ENCODE data around the gene SIVA1. TPM values are rescaled to one million over a fixed set of nuclear protein-coding genes. Genes with fewer than 3 reads are reported as not detected.

The SIVA1 gene
- total and polyA plus RNA-seq, 4 donors: 67.4 to 115 (median 99.6) TPM

GRCh38 chr14:104717137-104717536 is 35.8 kb upstream of the SIVA1 start (continued):
- TF ChIP-seq RXRA (IDR thresholded peaks at IDR 0.05): no peak
- no peak for TF ChIP-seq HNF4A (conservative IDR thresholded peaks at IDR 0.05)
- no peak for TF ChIP-seq MAX (IDR thresholded peaks at IDR 0.05)
- TF ChIP-seq, protein P1, sequence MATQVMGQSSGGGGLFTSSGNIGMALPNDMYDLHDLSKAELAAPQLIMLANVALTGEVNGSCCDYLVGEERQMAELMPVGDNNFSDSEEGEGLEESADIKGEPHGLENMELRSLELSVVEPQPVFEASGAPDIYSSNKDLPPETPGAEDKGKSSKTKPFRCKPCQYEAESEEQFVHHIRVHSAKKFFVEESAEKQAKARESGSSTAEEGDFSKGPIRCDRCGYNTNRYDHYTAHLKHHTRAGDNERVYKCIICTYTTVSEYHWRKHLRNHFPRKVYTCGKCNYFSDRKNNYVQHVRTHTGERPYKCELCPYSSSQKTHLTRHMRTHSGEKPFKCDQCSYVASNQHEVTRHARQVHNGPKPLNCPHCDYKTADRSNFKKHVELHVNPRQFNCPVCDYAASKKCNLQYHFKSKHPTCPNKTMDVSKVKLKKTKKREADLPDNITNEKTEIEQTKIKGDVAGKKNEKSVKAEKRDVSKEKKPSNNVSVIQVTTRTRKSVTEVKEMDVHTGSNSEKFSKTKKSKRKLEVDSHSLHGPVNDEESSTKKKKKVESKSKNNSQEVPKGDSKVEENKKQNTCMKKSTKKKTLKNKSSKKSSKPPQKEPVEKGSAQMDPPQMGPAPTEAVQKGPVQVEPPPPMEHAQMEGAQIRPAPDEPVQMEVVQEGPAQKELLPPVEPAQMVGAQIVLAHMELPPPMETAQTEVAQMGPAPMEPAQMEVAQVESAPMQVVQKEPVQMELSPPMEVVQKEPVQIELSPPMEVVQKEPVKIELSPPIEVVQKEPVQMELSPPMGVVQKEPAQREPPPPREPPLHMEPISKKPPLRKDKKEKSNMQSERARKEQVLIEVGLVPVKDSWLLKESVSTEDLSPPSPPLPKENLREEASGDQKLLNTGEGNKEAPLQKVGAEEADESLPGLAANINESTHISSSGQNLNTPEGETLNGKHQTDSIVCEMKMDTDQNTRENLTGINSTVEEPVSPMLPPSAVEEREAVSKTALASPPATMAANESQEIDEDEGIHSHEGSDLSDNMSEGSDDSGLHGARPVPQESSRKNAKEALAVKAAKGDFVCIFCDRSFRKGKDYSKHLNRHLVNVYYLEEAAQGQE (IDR thresholded peaks at IDR 0.05): no peak
- no peak for TF ChIP-seq ATF3 (IDR thresholded peaks at IDR 0.05)
- no peak for TF ChIP-seq TAF1 (conservative IDR thresholded peaks at IDR 0.05)
- TF ChIP-seq FOXA2 (IDR thresholded peaks at IDR 0.05): no peak

DNA sequence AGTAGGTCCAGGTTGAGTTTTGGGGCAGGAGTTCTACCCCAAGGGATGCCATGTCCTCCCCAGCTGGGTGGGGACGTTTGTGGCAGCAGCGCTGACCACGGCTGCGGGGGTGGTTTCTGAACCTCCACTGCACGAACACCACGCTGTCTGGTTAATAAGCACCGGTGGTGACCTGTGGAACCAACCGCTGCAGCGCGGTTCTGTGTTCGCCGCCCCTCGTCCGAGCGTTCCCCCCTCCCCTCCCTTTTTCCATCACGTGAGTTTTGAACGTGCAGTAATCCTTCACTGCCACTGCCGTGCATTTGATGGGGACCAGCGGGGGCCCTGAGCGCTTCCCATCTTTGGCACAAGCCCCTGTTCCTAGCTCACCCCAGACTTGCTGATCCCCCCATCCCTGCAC is 35.3 kb upstream of the SIVA1 start:
- WGBS: 87% methylated on average over 20 of the region's 20 CpGs
- Histone ChIP-seq H3K9me3 (ENCODE audit: control insufficient read depth in 4 of 4, low read length in 3 of 4) (no peaks in the 10 kb centered on the region), H3K36me3 (ENCODE audit: control insufficient read depth in 4 of 4, insufficient read depth in 3 of 4, low read depth in 1 of 4, low read length in 3 of 4) (peaks cover 8 to 38% (median 22%) of the 10 kb centered on the region in 4 donors), H3K27me3 (ENCODE audit: control insufficient read depth in 4 of 4, insufficient read depth in 4 of 4, low read length in 3 of 4) (no peaks in the 10 kb centered on the region), H3K27ac (ENCODE audit: low read depth in 1 of 2, low read length in 2 of 2) (no peak overlapping the region), H3K4me1 (ENCODE audit: control insufficient read depth in 4 of 4, insufficient read depth in 4 of 4, low read length in 3 of 4) (peaks cover 0 to 7% (median 0%) of the 10 kb centered on the region in 4 donors), H3K4me3 (ENCODE audit: low read depth in 1 of 3, low read length in 3 of 3) (no peak overlapping the region), H3K9ac (ENCODE audit: low read depth in 1 of 2, low read length in 2 of 2) (no peak overlapping the region)
- TF ChIP-seq FOXA2 (IDR thresholded peaks at IDR 0.05) (no peak), HNF4G (IDR thresholded peaks at IDR 0.05) (no peak), YY1 (IDR thresholded peaks at IDR 0.05) (no peak), NR2F2 (IDR thresholded peaks at IDR 0.05) (no peak), HNF4A (conservative IDR thresholded peaks at IDR 0.05) (no peak), RXRA (IDR thresholded peaks at IDR 0.05) (no peak), SP1 (IDR thresholded peaks at IDR 0.05) (no peak), MAX (IDR thresholded peaks at IDR 0.05) (no peak), FOXA1 (IDR thresholded peaks at IDR 0.05) (no peak), TAF1 (conservative IDR thresholded peaks at IDR 0.05) (no peak), RAD21 (IDR thresholded peaks at IDR 0.05) (no peak), ATF3 (IDR thresholded peaks at IDR 0.05) (no peak)
- TF ChIP-seq, protein P2, sequence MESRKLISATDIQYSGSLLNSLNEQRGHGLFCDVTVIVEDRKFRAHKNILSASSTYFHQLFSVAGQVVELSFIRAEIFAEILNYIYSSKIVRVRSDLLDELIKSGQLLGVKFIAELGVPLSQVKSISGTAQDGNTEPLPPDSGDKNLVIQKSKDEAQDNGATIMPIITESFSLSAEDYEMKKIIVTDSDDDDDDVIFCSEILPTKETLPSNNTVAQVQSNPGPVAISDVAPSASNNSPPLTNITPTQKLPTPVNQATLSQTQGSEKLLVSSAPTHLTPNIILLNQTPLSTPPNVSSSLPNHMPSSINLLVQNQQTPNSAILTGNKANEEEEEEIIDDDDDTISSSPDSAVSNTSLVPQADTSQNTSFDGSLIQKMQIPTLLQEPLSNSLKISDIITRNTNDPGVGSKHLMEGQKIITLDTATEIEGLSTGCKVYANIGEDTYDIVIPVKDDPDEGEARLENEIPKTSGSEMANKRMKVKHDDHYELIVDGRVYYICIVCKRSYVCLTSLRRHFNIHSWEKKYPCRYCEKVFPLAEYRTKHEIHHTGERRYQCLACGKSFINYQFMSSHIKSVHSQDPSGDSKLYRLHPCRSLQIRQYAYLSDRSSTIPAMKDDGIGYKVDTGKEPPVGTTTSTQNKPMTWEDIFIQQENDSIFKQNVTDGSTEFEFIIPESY (IDR thresholded peaks at IDR 0.05): no peak
- TF ChIP-seq, protein P1 (IDR thresholded peaks at IDR 0.05): no peak
- TF ChIP-seq, protein P3, sequence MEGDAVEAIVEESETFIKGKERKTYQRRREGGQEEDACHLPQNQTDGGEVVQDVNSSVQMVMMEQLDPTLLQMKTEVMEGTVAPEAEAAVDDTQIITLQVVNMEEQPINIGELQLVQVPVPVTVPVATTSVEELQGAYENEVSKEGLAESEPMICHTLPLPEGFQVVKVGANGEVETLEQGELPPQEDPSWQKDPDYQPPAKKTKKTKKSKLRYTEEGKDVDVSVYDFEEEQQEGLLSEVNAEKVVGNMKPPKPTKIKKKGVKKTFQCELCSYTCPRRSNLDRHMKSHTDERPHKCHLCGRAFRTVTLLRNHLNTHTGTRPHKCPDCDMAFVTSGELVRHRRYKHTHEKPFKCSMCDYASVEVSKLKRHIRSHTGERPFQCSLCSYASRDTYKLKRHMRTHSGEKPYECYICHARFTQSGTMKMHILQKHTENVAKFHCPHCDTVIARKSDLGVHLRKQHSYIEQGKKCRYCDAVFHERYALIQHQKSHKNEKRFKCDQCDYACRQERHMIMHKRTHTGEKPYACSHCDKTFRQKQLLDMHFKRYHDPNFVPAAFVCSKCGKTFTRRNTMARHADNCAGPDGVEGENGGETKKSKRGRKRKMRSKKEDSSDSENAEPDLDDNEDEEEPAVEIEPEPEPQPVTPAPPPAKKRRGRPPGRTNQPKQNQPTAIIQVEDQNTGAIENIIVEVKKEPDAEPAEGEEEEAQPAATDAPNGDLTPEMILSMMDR (IDR thresholded peaks at IDR 0.05; ENCODE audit: low read depth, low read length, missing input control): no peak
- DNase-seq (ENCODE audit: low spot score): no peak
